Endothelial cell of umbilical vein (primary cell): Measurements from ENCODE around the gene COPE. TPM values are rescaled to one million over a fixed set of nuclear protein-coding genes. Genes with fewer than 3 reads are reported as not detected.

Source experiments
- BruUV-seq: library from RNA; stranded (reverse); fragments of 400-500 nt; replicated peaks from 2 replicates; lab custom pipeline; 2021; lab: Mats Ljungman, UMichigan
- CTCF ChIA-PET: fragments of 300-600, 350-600 bp; sonication (Branson Sonifier 250); formaldehyde crosslinking; loops from one replicate; lab custom pipeline; 2021; ENCODE audit warnings: antibody characterized with exemption, inconsistent platforms; lab: Charles Lee
- POLR2A ChIA-PET: fragments of 300-600, 350-600 bp; sonication (Branson Sonifier 250); formaldehyde crosslinking; loops from one replicate; lab custom pipeline; 2021; ENCODE audit warnings: antibody characterized with exemption, inconsistent platforms; lab: Charles Lee
- DNase-seq: peaks from one replicate; pipeline ENCODE4 v3.0.0-alpha.2; 2011; ENCODE audit warnings: low read depth, low spot score
- FAIRE-seq: peaks from 2 replicates; lab custom pipeline; 2011; peaks lifted over from hg19 to GRCh38; lab: Jason Lieb, UNC
- H2AFZ ChIP-seq: 2 replicates; pipeline ENCODE4 v1.6.0; 2012; ENCODE audit warnings: low read depth, low read length, control low read depth, inconsistent platforms
- H3K27ac ChIP-seq: 2 replicates; pipeline ENCODE4 v1.5.1; 2011; ENCODE audit warnings: low read depth, mild to moderate bottlenecking, control low read depth, low read length, moderate library complexity; ENCODE audit not compliant: insufficient read depth
- H3K27me3 ChIP-seq, 2 experiments: 2 replicates each; pipeline versions ENCODE4 v1.6.0 to v1.6.1; 2011; ENCODE audit warnings: low read length in 2 of 2, mixed read lengths in 1 of 2; ENCODE audit not compliant: control insufficient read depth in 2 of 2, insufficient read depth in 2 of 2
- H3K36me3 ChIP-seq, 2 experiments: 2 replicates in 1 of 2; 3 replicates in 1 of 2; pipeline ENCODE4 v1.5.1; 2011; ENCODE audit warnings: low read length in 2 of 2, mild to moderate bottlenecking in 1 of 2, moderate library complexity in 1 of 2; ENCODE audit not compliant: control insufficient read depth in 2 of 2, insufficient read depth in 2 of 2; ENCODE audit errors: extremely low read depth in 1 of 2
- H3K4me1 ChIP-seq: 3 replicates; pipeline ENCODE4 v1.5.1; 2011; ENCODE audit warnings: mild to moderate bottlenecking, low read length; ENCODE audit not compliant: control insufficient read depth, insufficient read depth; ENCODE audit errors: extremely low read depth
- H3K4me2 ChIP-seq: 2 replicates; pipeline ENCODE4 v1.6.1; 2011; ENCODE audit warnings: low read length, control low read depth, mixed read lengths; ENCODE audit not compliant: insufficient read depth
- H3K4me3 ChIP-seq, 3 experiments: fragments of 200-600 bp in 1 of 3; sonication (generic), shearing (Covaris generic) in 1 of 3; replicated peaks in 1 of 3; 2 replicates each; pipeline ENCODE4 v1.5.1; 2011 to 2016; ENCODE audit warnings: control low read depth in 3 of 3, low read length in 3 of 3, mild to moderate bottlenecking in 2 of 3, inconsistent platforms in 1 of 3, low read depth in 1 of 3, moderate library complexity in 1 of 3; ENCODE audit not compliant: insufficient read depth in 1 of 3
- H3K79me2 ChIP-seq: 2 replicates; pipeline ENCODE4 v1.6.0; 2012; ENCODE audit warnings: low read length, inconsistent platforms; ENCODE audit not compliant: control insufficient read depth, insufficient read depth
- H3K9ac ChIP-seq: replicated peaks from 2 replicates; pipeline ENCODE3; 2011; ENCODE audit warnings: low read length, control low read depth; ENCODE audit not compliant: insufficient read depth; ENCODE audit errors: extremely low read depth
- H3K9me1 ChIP-seq: replicated peaks from 3 replicates; pipeline ENCODE4 v1.6.0; 2011; ENCODE audit warnings: mild to moderate bottlenecking, low read length; ENCODE audit not compliant: control insufficient read depth, insufficient read depth; ENCODE audit errors: extremely low read depth
- H3K9me3 ChIP-seq: replicated peaks from 2 replicates; pipeline ENCODE4 v1.5.1; 2012; ENCODE audit warnings: low read length, inconsistent platforms; ENCODE audit not compliant: control insufficient read depth, insufficient read depth
- H4K20me1 ChIP-seq: replicated peaks from 2 replicates; pipeline ENCODE3; 2011; ENCODE audit warnings: mild to moderate bottlenecking, low read length; ENCODE audit not compliant: control insufficient read depth, insufficient read depth; ENCODE audit errors: extremely low read depth
- EZH2 ChIP-seq: IDR thresholded peaks from 2 replicates; pipeline ENCODE4 v1.6.1; 2012; ENCODE audit warnings: borderline replicate concordance, low read depth, mild to moderate bottlenecking, moderate library complexity, low read length, inconsistent platforms; ENCODE audit not compliant: severe bottlenecking
- FOS ChIP-seq: IDR thresholded peaks from 2 replicates; pipeline ENCODE4 v1.6.1; 2011; ENCODE audit warnings: mild to moderate bottlenecking, low read length, moderate library complexity, borderline replicate concordance; ENCODE audit not compliant: insufficient read depth
- GATA2 ChIP-seq: IDR thresholded peaks from 2 replicates; pipeline ENCODE4 v1.7.0; 2011; ENCODE audit warnings: low read depth, mild to moderate bottlenecking, moderate library complexity, mixed read lengths, low read length; ENCODE audit not compliant: insufficient read length, insufficient read depth
- JUN ChIP-seq: IDR thresholded peaks from 2 replicates; pipeline ENCODE4 v1.6.1; 2011; ENCODE audit warnings: borderline replicate concordance, low read depth; ENCODE audit not compliant: insufficient read length, insufficient read depth
- MYC ChIP-seq: IDR thresholded peaks from one replicate; pipeline ENCODE4 v1.6.1; 2011; ENCODE audit warnings: mild to moderate bottlenecking, low read depth, low read length
- POLR2A ChIP-seq: IDR thresholded peaks from 2 replicates; pipeline ENCODE4 v1.6.1; 2012; ENCODE audit warnings: low read depth, mild to moderate bottlenecking, control low read depth, low read length
- POLR2AphosphoS5 ChIP-seq: IDR thresholded peaks from 2 replicates; pipeline ENCODE4 v1.6.1; 2012; ENCODE audit warnings: low read depth, mild to moderate bottlenecking, control low read depth, low read length, moderate library complexity; ENCODE audit not compliant: insufficient read depth
- dilution Hi-C: fragments of 300-500 bp; cut with MboI; formaldehyde crosslinking; loops from one replicate; pipeline ENCODE4 v1.15.0; 2019; ENCODE audit warnings: low sequenced_read_pairs; ENCODE audit not compliant: extremely low pct_ligation_motif_present
- intact Hi-C: fragments of 100-400 bp; cut with micrococcal nuclease; formaldehyde crosslinking; loops from one replicate; pipeline ENCODE4 v1.10.0; 2022
- polyA plus RNA-seq, 4 experiments: library from polyadenylated mRNA; depleted of rRNA in 3 of 4; stranded (reverse) in 3 of 4; unstranded in 1 of 4; fragments of >200 nt; gene quantifications; 2 replicates each; pipeline versions ENCODE4 v1.2.1 to v1.2.3, GENCODE V29; 2011 to 2012; ENCODE audit warnings: missing spikeins in 1 of 4
- total RNA-seq: library from RNA; stranded (reverse); gene quantifications from 2 replicates; pipeline ENCODE4 v1.2.3, GENCODE V29; 2021
- TF ChIP-seq, protein P1 (sequence below): IDR thresholded peaks from 2 replicates; pipeline ENCODE4 v1.6.1; 2011; ENCODE audit not compliant: insufficient read depth, insufficient read length
- TF ChIP-seq, protein P2 (sequence below), 2 donors: IDR thresholded peaks; 1 replicate in 1 of 2; 2 replicates in 1 of 2; pipeline ENCODE4 v1.5.1; 2011; ENCODE audit warnings: low read length in 2 of 2, mild to moderate bottlenecking in 2 of 2, moderate library complexity in 2 of 2, control low read depth in 1 of 2, inconsistent platforms in 1 of 2, low read depth in 1 of 2; ENCODE audit not compliant: insufficient read depth in 1 of 2; ENCODE audit errors: extremely low read depth in 1 of 2

The COPE gene
- total and polyA plus RNA-seq, 2 donors (not counting 3 experiments of a cell fraction or from before 2014, with no cell fraction given), result 252 to 407 TPM

GRCh38 chr19:18933297-18933696 is 14.1 kb upstream of the COPE start:
- H3K79me2 ChIP-seq, result peaks cover 3% of the 10 kb centered on the region
- TF ChIP-seq MYC (no peak), EZH2 (no peak), JUN (no peak), GATA2 (no peak), POLR2AphosphoS5 (no peak), POLR2A (no peak), FOS (no peak)
- TF ChIP-seq, protein P1, sequence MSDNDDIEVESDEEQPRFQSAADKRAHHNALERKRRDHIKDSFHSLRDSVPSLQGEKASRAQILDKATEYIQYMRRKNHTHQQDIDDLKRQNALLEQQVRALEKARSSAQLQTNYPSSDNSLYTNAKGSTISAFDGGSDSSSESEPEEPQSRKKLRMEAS, result no peak
- TF ChIP-seq, protein P2, sequence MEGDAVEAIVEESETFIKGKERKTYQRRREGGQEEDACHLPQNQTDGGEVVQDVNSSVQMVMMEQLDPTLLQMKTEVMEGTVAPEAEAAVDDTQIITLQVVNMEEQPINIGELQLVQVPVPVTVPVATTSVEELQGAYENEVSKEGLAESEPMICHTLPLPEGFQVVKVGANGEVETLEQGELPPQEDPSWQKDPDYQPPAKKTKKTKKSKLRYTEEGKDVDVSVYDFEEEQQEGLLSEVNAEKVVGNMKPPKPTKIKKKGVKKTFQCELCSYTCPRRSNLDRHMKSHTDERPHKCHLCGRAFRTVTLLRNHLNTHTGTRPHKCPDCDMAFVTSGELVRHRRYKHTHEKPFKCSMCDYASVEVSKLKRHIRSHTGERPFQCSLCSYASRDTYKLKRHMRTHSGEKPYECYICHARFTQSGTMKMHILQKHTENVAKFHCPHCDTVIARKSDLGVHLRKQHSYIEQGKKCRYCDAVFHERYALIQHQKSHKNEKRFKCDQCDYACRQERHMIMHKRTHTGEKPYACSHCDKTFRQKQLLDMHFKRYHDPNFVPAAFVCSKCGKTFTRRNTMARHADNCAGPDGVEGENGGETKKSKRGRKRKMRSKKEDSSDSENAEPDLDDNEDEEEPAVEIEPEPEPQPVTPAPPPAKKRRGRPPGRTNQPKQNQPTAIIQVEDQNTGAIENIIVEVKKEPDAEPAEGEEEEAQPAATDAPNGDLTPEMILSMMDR (IDR thresholded peaks at IDR 0.05; ENCODE audit: extremely low read depth in 1 of 2, insufficient read depth in 1 of 2, low read depth in 1 of 2, low read length in 2 of 2), result no peak
- peaks cover 10 to 41% of the 10 kb centered on the region in 2 experiments for H3K36me3 ChIP-seq
- FAIRE-seq (no peak), DNase-seq (no peak)
- no peak overlapping the region for H3K9ac ChIP-seq
- H3K4me2 ChIP-seq, result no peak overlapping the region
- no peak overlapping the region for H2AFZ ChIP-seq
- ChIA-PET POLR2A (interaction anchor here (0.8 kb wide), 1 partner anchor 53 kb away, joined by 3 read pairs; no protein-coding TSS in a partner anchor), CTCF (interaction anchor here (3.9 kb wide), 1 partner anchor 54 kb away, joined by 16 read pairs; no protein-coding TSS in a partner anchor)
- BruUV-seq, result no TSS peak
- dilution Hi-C loops, result no loop called here
- intact Hi-C loops, result loop anchor here (2.0 kb wide), 1 partner anchor 54 kb away; no protein-coding TSS in a partner anchor
- no peaks in the 10 kb centered on the region for H3K9me1 ChIP-seq
- H3K27me3 ChIP-seq, result no peaks in the 10 kb centered on the region
- H4K20me1 ChIP-seq, result no peaks in the 10 kb centered on the region
- H3K9me3 ChIP-seq, result no peaks in the 10 kb centered on the region
- no peak overlapping the region for H3K4me3 ChIP-seq
- no peak overlapping the region for H3K27ac ChIP-seq
- H3K4me1 ChIP-seq, result no peaks in the 10 kb centered on the region
